Activated CD4-positive, CD25-positive, alpha-beta regulatory T cell treated with anti-CD3 and anti-CD28 coated beads, Interleukin-2, amount 50 U/mL, for 24 hours (primary cell): ENCODE results near the gene FUT6.

Experiments
- ATAC-seq, 2 donors: fragments of 150-1000 bp; cut with Tn5 transposase; one replicate each; pipeline ENCODE4 v1.10.0; 2021; ENCODE audit warnings: mild to moderate bottlenecking in 1 of 2, moderate library complexity in 1 of 2

FUT6 gene

DNA sequence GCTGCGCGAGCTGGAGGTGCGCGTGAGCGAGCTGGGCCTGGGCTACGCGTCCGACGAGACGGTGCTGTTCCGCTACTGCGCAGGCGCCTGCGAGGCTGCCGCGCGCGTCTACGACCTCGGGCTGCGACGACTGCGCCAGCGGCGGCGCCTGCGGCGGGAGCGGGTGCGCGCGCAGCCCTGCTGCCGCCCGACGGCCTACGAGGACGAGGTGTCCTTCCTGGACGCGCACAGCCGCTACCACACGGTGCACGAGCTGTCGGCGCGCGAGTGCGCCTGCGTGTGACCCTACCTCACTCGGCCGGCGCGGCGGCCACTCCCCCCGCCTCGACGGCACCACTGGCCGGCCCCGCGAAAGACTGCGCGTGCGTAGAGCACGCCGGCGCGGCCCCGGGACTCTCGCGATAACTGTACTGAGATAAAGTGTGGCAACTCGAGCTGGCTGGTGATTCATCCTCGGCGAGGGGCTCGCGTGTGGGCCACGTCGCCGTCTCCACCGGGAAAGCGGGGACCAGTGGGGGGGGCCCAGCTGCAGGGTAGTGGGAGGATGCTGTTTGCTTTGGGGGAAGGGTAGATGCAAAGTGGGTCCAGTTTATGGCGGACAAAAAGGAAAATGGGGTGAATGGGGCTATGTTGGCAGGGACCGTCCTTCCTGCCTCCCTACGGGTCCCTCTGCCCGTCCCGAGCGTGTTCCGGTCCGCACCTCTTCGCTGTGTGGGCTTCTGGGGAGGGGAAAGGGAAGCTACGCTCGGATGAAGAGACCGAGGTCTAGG, 11.4 kb downstream of the FUT6 start:
- ATAC-seq = peak; percentile 81 to 83

DNA sequence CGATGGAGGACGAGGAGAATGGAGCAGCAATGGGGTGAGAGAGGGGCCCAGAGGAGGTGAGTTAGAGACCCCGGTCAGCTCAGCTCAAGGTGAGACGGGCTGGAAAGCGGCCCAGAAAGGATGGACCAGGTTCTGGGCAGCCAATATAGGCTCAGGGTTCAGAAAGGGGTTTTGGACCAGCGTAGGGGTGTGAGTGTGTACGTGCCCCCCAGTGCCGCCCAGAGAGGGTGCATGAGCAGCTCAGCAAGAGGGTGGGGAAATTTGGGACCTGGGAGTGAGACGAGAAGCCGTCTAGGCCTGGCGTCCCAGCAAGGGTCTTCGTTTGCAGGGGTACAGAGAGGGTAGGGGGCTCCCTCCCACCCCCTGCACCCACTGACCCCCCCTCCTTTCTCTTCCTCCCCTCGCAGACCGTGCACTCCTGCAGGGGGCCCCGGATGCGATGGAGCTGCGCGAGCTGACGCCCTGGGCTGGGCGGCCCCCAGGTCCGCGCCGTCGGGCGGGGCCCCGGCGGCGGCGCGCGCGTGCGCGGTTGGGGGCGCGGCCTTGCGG, 12.1 kb downstream of the FUT6 start:
- ATAC-seq = no peak

DNA sequence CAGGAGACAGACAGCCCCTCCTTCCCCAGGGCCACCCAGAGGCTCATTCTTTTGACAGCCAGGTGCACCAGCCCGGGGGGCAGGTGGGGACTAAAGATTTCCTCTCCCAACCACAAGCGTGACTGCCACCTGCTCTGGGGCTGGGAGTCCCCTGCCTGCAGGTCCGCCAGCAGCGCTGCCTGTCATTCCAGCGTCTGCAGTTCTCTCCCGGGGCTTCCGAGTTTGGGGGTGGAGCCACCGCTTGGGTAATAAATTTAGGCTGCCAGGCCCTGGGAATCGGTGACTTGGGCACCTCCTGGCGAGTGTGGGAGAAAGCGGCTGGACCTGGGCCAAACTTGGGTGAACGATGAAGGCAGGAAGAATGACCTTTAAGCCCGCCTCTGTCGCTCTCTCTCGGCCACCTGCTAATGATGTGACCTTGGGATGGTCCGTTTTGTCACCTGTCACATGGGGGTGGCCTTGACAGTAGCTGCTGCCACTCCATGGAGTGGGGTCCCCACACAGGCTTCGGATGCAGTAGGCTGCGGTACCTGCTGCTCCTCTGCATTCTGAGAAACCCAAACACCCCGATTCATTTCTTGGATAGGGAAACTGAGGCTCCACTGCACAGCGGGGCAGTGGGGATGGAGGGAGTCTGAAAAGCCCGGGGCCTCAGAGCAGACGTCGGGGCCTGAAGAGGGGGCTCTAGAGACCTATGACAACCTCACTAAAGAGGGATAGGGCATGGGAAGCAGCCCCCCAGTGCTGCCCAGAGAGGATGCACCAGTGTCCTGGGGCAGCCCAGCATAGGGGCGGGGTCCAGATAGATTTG, 12.8 kb downstream of the FUT6 start:
- no peak for ATAC-seq

DNA sequence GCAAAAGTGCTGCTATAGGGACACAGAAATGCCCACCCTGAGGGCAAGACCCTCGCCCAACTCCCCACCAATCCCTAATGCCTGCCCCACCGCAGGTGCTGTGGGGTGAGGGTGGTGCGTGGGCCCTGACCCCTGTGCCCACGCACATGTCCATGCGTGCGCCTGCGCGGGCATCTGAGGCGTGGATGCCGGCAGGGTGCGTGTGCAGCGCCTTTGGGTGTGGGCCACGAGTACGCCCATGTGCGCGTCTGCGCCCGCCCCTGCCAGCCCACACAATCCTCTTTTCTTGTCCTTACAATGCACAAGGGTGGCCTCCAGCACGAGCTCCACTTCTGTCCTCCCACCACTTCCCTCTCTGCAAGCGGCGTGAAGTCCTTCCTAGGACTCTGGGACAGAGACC, 14.3 kb downstream of the FUT6 start:
- no peak for ATAC-seq

DNA sequence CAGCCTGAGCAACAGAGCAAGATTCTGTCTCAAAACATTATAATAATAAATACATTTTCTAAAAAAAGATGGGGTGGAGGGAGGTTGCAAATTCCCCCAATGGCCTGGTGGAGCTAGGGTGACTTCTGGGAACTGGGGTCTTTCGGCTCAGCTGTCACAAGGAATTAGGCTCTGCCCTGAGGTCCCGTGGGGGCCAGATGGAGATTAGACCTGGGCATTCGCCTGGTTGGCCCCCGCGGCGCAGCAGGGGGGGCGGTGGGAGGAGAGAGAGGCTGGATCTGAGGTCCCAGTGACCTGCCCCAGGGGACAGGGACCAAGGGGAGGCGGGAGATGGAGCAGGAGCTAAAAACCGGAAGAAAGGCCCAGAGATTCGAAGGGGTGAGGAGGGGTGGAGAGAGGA, 14.8 kb downstream of the FUT6 start:
- ATAC-seq = no peak

DNA sequence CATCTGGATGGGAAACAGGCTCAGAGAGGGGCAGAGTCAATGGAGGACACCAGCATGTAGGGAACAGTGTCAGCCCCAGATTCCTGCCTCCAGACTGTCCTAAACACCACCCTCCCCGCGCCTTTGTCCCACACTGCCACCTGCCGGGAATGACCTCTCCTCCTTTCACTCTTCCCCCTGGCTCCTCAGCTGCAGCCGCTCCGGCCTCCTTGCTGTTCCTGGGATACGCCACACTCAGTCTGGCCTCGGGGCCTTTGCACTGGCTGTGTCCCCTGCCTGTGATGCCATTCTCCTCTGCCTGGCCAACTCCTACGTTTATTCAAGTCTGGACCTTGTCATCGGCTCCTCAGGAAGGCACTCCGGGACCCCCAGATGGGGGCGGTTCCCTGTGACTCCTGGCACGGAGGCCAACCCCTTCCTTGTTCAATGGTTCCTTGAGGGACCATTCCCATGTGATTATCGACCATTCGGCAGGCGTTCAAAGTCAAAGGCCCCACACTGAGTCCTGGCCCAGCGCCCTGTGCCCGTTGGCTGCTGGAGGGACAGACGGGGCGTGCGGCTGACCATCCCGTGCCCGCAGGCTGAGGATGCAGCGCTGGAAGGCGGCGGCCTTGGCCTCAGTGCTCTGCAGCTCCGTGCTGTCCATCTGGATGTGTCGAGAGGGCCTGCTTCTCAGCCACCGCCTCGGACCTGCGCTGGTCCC, 15.8 kb downstream of the FUT6 start:
- no peak for ATAC-seq

DNA sequence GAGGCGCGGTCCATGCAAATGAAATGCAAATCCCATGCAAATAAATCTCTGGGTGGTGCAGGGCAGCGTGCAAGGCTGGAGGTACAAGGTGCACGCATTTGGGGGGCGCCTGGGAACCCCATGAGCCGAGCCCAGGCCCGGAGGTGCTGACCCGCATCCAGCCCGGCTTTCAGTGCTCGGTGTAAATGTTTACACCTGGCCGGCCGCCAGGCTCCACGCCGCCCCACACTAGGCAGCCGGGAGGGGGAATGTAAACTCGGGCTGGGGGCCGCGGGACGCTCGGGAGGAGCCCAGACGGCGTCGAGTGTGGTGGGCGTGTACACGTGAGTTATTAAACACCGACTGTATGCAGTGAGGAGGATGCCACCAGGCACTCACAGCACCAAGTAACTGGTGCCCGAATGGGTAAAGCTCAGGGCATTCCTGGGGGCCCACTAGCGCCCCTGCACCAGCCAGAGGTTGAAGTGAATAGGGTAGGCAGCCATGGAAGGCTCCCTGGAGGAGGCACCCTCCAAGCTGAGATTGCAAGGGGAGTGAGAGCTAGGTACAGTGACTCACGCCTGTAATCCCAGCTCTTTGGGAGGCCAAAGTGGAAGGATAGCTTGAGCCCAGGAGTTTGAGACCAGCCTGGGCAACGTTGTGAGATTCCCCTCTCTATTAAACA, 17.2 kb downstream of the FUT6 start:
- no peak for ATAC-seq

GRCh38 chr19:5821521-5822180, 17.9 kb downstream of the FUT6 start:
- no peak for ATAC-seq

- no peak for ATAC-seq
Measured at GRCh38 chr19:5820785-5821184, 18.7 kb downstream of the FUT6 start.

DNA sequence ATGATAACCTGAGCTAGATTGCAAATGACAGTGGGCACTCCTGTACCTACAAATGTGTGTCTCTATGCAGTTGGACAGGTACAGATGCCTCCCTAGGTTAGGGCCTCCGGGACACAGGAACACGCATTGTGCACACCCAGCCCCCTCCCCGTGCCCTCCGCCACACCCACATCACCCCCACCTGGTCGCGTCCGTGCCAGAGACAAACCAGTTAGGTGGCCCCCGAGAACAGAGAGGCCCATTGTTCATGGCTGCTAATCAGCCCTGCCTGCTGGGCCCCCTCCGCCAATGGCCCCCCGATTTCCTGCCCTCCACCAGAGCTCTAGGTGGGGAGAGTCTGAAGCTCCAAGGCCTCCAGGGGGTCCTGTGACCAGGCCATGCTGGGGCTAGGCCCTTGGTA, 20.9 kb downstream of the FUT6 start:
- ATAC-seq = no peak

GRCh38 chr19:5817218-5817617, 22.3 kb downstream of the FUT6 start:
- ATAC-seq = no peak

GRCh38 chr19:5814852-5815246, 24.7 kb downstream of the FUT6 start:
- no peak for ATAC-seq

DNA sequence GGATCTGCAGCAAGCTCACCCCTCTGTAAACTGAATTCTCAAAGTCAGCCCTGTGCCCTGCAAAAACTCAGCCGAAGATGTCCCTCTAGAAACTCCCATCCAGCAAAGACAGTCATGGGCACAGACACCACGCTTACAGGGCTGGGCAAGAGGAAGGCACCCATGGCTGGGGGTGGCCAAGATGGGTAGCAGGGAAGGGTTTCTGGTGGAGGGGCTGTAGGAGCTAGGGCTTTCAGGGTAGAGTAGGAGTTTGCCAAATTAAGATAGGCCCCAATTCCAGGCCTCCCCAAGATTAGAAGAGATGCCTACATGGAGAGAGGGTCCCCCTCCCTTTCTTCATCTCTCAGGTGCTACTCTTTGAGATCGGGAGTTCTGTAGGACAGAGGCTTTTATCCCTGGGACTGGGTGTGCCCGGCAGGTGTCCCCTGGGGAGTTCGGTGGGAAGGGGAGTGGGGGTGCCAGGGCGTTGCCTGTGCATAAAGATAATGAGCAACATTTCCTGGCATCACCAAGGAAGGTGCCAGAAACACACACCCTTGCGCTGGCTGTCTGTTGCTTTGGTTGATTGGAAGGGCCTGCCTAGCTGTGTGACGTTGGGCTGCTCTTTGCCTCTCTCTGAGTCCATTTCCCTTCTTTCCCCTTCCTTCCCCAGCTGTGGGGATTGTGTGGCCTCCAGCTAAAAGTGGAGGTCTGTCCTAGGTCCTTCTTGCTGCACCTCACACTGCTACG, 25.2 kb downstream of the FUT6 start:
- ATAC-seq = no peak

GRCh38 chr19:5811117-5811516, 28.4 kb downstream of the FUT6 start:
- ATAC-seq = no peak

DNA sequence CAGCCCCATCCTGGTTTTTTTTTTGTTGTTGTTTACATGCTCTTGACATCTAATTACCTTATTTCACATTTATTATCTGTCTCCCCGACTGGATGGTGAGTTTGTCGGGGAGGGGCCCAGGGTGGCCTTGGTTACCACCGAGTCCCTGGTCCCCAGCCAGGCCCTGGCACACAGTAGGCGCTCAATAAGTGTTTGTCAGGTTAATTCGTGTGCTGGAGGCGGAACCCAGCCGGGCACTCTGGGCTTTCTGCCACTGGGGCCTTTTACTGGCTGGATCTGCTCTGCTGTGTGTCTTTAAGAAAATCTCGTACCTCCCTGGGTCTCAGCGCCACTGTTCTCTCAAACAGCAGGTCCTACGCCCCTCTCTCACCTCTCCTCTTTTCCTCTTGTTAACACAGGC, 30.0 kb downstream of the FUT6 start:
- no peak for ATAC-seq

GRCh38 chr19:5809053-5809452, 30.4 kb downstream of the FUT6 start:
- ATAC-seq = no peak

DNA sequence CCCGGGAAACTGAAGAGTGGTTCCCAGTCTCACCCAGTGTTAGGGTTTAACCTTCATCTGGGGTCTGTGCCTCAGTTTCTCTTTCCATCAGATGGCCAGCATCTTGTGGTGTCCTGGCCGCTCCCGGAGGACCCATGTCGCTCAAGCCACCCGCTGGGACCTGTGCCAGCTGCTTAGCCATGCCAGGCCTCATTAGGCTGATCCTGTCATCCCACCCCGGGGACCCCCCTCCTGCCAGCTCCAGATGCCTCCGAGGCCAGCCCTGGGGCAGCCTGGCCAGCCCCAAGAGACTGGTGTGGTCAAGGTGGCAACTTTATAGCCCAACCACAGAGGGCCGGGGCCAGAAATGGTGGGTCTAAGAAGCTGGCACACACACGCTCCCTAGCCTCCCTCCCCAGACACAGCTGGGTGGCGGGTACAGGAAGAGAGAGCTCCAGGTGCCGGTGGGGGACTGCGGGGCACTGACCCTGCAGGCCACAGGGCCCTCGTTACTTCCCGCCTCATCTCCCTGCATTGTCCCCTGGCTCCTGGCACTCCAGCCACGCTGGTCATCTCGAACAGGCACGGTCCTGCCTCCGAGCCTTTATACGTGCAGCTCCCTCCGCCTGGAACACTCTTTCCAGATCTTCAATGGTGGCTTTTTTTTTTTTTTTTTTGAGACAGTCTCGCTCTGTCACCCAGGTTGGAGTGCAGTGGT, 31.2 kb downstream of the FUT6 start:
- no peak for ATAC-seq

- no peak for ATAC-seq
Measured at GRCh38 chr19:5806905-5807304, 32.6 kb downstream of the FUT6 start.

DNA sequence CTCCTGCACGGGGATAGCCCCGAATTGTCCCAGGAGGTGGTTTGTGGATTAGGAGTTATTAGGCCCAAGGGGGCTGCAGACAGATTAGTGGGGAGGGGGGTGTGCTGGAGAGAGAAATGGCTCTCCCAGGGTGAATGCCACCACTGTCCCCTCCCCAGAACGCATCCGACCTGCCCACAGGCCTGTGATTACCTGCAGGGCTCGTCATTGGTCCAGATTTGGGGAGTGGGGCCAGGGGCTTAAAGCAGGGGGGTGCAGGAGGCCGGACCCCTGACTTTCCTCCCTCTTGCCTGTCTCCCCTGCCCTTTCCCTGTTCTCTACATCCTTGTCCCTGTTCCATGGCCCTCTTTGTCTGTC, 33.4 kb downstream of the FUT6 start:
- ATAC-seq = no peak

DNA sequence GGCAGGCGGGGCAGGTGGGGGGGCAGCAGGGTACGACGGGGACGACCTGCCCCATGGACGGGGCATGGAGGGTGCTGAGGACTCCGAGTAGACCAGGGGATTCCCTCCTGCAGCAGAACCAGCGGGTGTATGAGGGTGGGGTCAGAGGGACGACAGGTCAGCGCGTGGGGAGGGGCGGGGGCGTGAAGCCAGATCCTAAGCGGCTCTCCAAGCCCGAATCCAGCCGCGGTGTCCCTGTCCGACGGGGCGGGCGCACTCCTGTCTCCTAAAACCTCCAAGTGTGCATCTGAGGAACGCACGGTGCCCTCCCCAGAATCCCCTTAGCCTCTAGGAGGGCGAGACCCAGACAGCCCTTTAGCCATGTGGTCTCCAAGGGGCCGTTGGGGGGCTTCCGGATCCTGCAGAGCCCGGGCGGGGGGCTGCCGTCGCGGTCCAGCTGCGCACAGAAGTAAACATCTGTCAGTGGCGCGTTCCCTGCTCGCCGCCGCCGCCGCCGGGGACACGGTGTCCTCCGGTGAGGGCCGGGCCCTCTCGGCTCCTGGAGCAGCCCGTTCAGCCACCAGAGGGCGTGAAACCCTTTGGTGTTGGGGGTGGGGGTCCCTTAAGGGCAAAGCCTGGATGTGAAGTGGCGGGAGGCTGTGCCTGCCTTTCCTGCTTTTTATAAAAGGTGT, 33.9 kb downstream of the FUT6 start:
- ATAC-seq = no peak
